ENCODE results near the gene ZSCAN21.

Gene ZSCAN21

DNA sequence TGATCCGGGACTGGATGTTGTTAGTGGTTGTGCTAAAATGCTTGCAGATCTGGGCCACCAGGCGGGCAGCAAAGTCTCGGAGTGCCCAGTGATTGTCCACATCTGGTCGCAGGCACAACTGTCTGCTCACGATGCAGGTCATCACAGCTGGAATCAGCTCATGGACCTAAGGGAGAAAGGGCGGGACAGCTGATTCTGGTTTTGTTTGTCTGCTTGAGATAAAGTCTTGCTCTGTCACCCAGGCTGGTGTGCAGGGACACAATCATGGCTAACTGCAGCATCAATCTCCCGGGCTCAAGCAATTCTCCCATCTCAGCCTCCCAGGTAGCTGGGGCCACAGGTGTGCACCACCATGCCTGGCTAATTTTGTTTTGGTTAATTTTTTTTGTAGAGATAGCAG lies 61.6 kb downstream of the ZSCAN21 start:
- Histone ChIP-seq H3K36me3 (ENCODE audit: control insufficient read depth, insufficient read depth, low read length) (peaks cover 28% of the 10 kb centered on the region), H3K27me3 (ENCODE audit: control insufficient read depth, insufficient read depth, low read length) (no peaks in the 10 kb centered on the region), H3K9ac (ENCODE audit: low read length) (no peak overlapping the region)

DNA sequence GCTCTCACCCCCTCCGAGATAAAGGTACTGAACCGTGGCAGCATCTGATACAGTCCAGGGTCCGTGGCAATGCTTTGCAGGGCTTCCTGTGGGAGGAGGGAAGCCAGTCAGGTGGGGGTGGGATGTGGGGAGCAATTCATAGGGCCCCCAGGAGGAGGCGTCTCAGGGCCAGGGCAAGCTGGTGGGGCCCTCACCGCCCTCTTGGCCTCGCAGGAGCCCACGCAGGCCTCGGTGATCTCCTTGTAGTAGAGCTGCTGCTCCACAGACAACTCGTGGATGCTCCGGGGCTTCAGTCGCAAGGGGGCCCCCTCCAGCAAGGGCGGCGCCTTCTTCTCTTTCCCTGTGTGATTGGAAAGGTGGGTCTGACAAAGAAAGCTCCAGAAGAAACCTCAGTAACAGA lies 62.3 kb downstream of the ZSCAN21 start:
- no peaks in the 10 kb centered on the region for H3K27me3 ChIP-seq (ENCODE audit: control insufficient read depth, insufficient read depth, low read length)
- H3K27ac ChIP-seq (ENCODE audit: low read depth, low read length): no peak overlapping the region
- H3K4me1 ChIP-seq (ENCODE audit: control insufficient read depth, insufficient read depth, low read length): no peaks in the 10 kb centered on the region
- H3K9ac ChIP-seq (ENCODE audit: low read length): no peak overlapping the region
- no peak overlapping the region for H3K4me3 ChIP-seq (ENCODE audit: low read length)
- peaks cover 25% of the 10 kb centered on the region for H3K36me3 ChIP-seq (ENCODE audit: control insufficient read depth, insufficient read depth, low read length)

More for the DNA sequence above, 61.6 kb downstream of the ZSCAN21 start:
- no peak overlapping the region for H3K27ac ChIP-seq (ENCODE audit: low read depth, low read length)
- H3K4me1 ChIP-seq (ENCODE audit: control insufficient read depth, insufficient read depth, low read length): no peaks in the 10 kb centered on the region
- no peak overlapping the region for H3K4me3 ChIP-seq (ENCODE audit: low read length)

All from rectal smooth muscle tissue (tissue), 1 donor.